Mucosa of rectum (tissue), 2 donors: Measurements from ENCODE around the gene ELL.
"Not testable (repeated sequence)": the region's sequence is repeated elsewhere in the genome, so short reads cannot be mapped to it uniquely, and the experiment has no call there.

Experiments used
- H3K27ac ChIP-seq, 2 donors: one replicate each; pipeline ENCODE4 v1.7.0; 2013; ENCODE audit warnings: inconsistent platforms in 2 of 2, low read depth in 2 of 2, low read length in 2 of 2
- H3K27me3 ChIP-seq, 2 donors: one replicate each; pipeline ENCODE4 v1.7.0; 2013; ENCODE audit warnings: low read length in 2 of 2; ENCODE audit not compliant: control insufficient read depth in 2 of 2, insufficient read depth in 2 of 2
- H3K36me3 ChIP-seq, 2 donors: one replicate each; pipeline ENCODE4 v1.7.0; 2013; ENCODE audit warnings: low read length in 2 of 2; ENCODE audit not compliant: control insufficient read depth in 2 of 2, insufficient read depth in 2 of 2
- H3K4me1 ChIP-seq, 2 donors: one replicate each; pipeline ENCODE4 v1.7.0; 2013; ENCODE audit warnings: low read length in 2 of 2, mild to moderate bottlenecking in 1 of 2; ENCODE audit not compliant: control insufficient read depth in 2 of 2, insufficient read depth in 2 of 2
- H3K4me3 ChIP-seq, 2 donors: one replicate each; pipeline ENCODE4 v1.7.0; 2013; ENCODE audit warnings: low read length in 2 of 2
- H3K9ac ChIP-seq, 2 donors: one replicate each; pipeline ENCODE4 v1.7.0; 2013; ENCODE audit warnings: low read length in 2 of 2, low read depth in 1 of 2, mild to moderate bottlenecking in 1 of 2
- H3K9me3 ChIP-seq, 2 donors: one replicate each; pipeline ENCODE4 v1.7.0; 2013; ENCODE audit warnings: low read length in 2 of 2; ENCODE audit not compliant: control insufficient read depth in 2 of 2
- donor health status: healthy.
- donor health status: Normal muscosa, but diverticular disease.

Gene ELL

DNA sequence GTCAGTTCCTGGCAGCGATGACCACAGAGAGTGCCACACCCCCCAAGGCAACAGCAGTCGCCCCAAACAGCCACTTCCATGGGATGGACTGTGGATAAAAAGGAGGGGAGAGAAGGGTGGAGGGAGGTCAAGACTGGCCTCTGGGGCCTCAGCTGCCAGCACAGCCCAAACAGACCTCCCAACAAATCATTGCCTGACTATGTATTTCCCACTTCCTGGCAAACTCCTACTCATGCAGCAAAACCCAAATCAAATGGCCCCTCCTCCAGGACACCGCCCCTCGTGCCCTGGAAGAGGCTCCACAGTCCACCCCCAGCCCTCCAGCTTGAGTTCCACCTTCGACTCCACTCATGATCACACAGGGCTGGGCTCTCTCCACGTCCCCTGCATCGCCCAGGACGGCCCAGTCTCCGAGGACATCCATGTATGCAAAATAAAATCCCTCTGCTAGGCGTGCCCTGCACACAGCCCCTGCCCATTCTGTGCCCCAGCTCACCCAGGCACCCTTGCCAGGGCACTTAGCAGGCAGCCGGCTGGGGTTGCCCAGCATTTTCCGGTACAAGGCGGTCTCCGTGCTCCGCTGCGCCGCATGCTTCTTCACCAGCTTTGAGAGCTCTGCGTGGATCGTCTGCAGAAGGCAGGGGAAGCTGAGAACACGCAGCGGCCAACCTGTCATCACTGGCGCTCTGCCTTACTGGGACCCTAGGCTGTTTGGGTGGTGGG lies 10.5 kb upstream of the ELL start:
- Histone ChIP-seq H3K27ac (no peak overlapping the region), H3K4me3 (no peak overlapping the region), H3K27me3 (no peaks in the 10 kb centered on the region), H3K4me1 (no peaks in the 10 kb centered on the region), H3K36me3 (peaks cover 18 to 23% of the 10 kb centered on the region in 2 donors), H3K9me3 (no peaks in the 10 kb centered on the region), H3K9ac (no peak overlapping the region)

DNA sequence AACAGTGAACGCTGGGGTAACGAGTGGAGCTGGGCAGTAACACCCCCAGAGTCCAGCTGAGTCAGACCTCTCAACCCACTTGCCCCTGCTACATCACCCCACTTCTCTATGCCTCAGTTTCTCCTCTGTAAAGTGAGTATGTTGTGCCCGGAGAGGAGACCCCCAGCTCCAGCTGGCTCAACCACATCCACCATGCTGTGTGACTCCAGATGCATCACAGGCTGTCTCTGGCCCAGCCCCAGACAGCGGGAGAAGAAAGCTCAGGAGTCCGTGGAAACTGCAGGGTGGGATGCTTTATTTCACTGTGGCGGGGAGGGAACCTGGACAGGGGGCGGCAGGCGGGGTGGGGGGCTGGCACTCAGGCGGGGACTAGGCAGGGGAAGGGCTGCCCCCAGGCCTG lies 9.6 kb upstream of the ELL start:
- H3K9ac ChIP-seq: no peak overlapping the region
- no peaks in the 10 kb centered on the region for H3K27me3 ChIP-seq
- H3K27ac ChIP-seq: no peak overlapping the region
- no peak overlapping the region for H3K4me3 ChIP-seq
- H3K4me1 ChIP-seq: no peaks in the 10 kb centered on the region
- H3K36me3 ChIP-seq: peaks cover 12 to 17% of the 10 kb centered on the region in 2 donors
- H3K9me3 ChIP-seq: no peaks in the 10 kb centered on the region

DNA sequence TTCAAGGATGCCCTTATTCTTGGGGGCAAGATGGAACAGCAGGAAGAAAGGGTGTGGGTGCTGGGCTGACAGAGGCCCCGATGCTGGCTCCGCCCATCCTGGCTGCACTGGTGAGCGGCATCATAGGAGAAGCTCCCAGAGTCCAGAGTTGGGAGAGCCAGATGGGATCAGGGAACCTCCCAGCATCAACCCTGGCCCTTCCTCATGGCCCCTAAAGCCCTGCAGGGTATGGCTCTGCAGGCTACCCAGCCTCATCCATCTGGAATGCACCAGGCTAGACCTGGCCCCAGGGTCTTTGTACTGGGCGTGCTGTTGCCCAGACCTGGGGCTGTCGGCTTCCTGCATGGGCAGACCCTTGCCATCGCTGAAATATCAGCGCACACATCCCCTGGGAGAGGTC lies 7.9 kb upstream of the ELL start:
- Histone ChIP-seq H3K9me3 (no peaks in the 10 kb centered on the region), H3K27me3 (no peaks in the 10 kb centered on the region), H3K9ac (no peak overlapping the region), H3K4me1 (no peaks in the 10 kb centered on the region), H3K4me3 (no peak overlapping the region), H3K27ac (no peak overlapping the region), H3K36me3 (peaks cover 12 to 15% of the 10 kb centered on the region in 2 donors)

DNA sequence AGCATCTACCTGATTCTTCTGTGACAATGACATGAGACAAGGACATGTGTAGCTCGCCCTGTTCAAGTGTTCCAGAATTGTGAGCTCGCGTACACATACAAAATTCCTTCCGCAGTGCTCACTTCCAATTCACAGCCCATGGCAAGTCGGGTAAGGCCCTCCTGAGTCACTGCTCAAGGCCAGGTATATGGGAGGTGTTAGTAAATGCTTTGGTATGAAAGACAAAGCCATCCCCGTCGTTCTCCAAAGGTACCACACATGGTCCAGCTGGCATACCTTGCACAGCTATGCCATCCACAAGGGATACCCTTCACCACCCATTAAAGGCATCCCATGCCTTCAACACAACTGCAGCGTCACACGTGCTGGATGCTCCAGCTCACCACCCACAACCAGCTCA lies 4.4 kb upstream of the ELL start:
- Histone ChIP-seq H3K9ac (no peak overlapping the region), H3K27me3 (no peaks in the 10 kb centered on the region), H3K27ac (no peak overlapping the region), H3K4me1 (peaks cover 0 to 3% of the 10 kb centered on the region in 2 donors), H3K4me3 (no peak overlapping the region), H3K9me3 (no peaks in the 10 kb centered on the region), H3K36me3 (no peaks in the 10 kb centered on the region)

DNA sequence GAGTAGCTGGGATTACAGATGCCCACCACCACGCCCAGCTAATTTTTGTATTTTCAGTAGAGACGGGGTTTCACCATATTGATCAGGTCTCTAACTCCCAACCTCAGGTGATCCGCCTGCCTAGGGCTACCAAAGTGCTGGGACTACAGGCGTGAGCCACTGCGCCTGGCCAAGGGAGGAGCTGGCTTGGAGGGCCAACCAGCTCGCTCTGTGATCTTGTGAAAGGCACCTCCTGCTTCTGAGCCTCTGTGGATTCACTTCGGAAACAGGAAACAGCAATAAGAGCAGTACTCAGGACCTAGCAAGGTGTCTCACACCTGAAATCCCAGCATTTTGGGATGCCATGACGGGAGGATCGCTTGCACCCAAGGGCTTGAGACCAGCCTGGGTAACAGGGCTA lies 2.0 kb upstream of the ELL start:
- Histone ChIP-seq H3K4me1 (peaks cover 8 to 11% of the 10 kb centered on the region in 2 donors), H3K9ac (no peak overlapping the region), H3K27ac (no peak overlapping the region), H3K27me3 (no peaks in the 10 kb centered on the region), H3K9me3 (no peaks in the 10 kb centered on the region), H3K36me3 (no peaks in the 10 kb centered on the region), H3K4me3 (no peak overlapping the region)

DNA sequence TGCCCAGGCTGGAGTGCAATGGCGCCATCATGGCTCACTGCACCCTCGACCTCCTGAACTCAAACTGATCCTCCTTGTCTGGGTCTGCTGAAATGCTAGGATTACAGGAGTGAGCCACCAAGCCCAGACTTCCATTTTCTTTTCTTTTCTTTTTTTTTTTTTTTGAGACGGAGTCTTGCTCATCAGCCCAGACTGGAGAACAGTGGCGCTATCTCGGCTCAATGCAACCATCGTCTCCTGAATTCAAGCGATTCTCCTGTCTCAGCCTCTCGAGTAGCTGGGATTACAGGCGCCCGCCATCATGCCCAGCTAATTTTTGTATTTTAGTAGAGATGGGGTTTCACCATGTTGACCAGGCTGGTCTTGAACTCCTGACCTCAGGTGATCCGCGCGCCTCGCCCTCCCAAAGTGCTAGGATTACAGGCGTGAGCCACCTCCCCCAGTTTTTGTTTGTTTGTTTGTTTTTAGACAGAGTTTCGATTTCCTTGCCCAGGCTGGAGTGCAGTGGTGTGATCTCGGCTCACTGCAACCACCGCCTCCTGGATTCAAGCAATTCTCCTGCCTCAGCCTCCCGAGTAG lies 1.1 kb upstream of the ELL start:
- peak overlapping the region in 1 of 2 donors; percentile 32 for H3K27ac ChIP-seq
- peak overlapping the region in 1 of 2 donors; percentile 56 for H3K4me3 ChIP-seq
- peaks cover 10 to 11% of the 10 kb centered on the region in 2 donors for H3K4me1 ChIP-seq
- H3K9ac ChIP-seq: peak overlapping the region in 1 of 2 donors; percentile 62
- H3K27me3 ChIP-seq, H3K36me3 ChIP-seq, H3K9me3 ChIP-seq: not testable (repeated sequence)

DNA sequence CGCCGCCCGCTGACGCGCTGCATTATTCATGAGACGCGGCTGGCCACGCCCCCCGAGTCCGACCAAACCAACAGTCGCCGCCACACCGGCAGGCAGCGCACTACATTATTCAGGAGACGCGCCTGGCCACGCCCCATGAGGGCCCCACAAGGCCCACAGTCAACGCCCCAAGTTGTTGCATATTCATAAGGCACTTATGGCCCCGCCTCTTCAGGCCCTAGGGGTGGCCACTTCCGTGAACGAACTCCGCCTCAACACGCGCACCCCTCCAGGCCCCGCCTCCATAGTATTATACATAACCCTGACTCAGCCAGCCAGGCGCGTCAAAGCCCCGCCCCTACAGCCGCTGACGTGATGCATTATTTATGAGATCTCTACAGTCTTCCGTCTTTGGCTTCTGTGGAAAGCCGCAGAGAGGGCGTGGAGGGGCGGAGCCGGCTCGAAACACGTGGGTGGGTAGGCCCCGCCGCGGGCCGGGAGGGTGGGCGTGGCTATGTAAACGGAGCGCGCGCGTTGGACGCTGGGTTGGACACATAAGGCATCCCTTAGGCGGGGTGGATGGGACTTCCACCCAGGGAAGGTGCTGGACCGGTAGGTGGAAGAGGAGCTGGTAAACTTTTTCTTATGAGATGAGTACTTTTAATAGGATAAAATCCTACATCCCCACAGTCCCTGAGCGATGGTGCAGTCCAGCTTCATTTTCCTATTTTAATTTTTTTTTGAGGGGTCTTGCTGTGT lies 423 bp upstream of the ELL start:
- Histone ChIP-seq H3K27me3 (no peaks in the 10 kb centered on the region), H3K27ac (peak overlapping the region; percentile 98), H3K4me3 (peak overlapping the region; percentile 81 to 99), H3K4me1 (peaks cover 10 to 11% of the 10 kb centered on the region in 2 donors), H3K36me3 (no peaks in the 10 kb centered on the region), H3K9me3 (no peaks in the 10 kb centered on the region), H3K9ac (peak overlapping the region in 1 of 2 donors; percentile 100)

DNA sequence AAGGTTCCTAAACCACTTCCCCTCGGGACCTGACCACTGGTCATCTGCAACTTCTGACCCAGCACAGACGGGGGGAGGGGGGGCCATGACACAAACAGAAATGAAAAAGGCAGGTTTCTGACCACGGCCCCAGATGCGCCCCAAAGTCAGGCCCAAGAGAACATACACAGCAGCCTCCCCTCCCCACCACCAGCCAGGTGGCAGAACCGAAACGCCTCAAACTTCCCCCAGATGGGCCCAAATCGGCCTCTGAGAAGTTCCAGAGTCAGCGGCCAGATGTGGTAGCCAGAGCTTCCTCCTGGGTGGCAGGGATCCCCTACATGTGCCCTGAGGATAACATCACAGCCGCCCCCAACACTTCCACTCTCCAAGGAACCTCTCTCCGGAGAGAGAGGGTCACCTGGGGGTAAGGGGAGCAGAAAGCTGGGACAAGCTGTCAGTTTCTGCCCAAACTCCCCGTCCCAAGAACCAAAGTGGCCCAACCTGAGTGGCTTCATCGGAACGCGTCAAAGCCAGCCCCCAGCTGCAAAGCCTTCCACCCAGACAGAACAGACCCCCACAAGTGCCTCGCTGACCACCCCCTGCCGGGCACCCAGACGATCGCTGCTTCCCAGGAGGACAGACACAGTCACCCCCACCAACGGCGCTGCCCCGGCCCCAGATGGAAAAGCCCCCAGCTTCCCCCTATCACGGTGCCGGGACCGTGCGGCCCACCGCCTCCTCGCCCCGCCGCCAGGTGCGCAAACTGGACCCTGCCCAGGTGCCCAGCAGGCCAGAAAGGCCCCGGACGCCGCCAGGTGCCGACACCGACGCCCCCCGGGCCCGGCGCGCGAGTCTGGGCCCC lies 800 bp downstream of the ELL start:
- H3K27me3 ChIP-seq: no peaks in the 10 kb centered on the region
- no peaks in the 10 kb centered on the region for H3K36me3 ChIP-seq
- H3K4me3 ChIP-seq: peak overlapping the region; percentile 81 to 99
- no peaks in the 10 kb centered on the region for H3K9me3 ChIP-seq
- peak overlapping the region; percentile 98 for H3K27ac ChIP-seq
- peak overlapping the region; percentile 89 to 100 for H3K9ac ChIP-seq
- H3K4me1 ChIP-seq: peaks cover 13 to 15% of the 10 kb centered on the region in 2 donors

DNA sequence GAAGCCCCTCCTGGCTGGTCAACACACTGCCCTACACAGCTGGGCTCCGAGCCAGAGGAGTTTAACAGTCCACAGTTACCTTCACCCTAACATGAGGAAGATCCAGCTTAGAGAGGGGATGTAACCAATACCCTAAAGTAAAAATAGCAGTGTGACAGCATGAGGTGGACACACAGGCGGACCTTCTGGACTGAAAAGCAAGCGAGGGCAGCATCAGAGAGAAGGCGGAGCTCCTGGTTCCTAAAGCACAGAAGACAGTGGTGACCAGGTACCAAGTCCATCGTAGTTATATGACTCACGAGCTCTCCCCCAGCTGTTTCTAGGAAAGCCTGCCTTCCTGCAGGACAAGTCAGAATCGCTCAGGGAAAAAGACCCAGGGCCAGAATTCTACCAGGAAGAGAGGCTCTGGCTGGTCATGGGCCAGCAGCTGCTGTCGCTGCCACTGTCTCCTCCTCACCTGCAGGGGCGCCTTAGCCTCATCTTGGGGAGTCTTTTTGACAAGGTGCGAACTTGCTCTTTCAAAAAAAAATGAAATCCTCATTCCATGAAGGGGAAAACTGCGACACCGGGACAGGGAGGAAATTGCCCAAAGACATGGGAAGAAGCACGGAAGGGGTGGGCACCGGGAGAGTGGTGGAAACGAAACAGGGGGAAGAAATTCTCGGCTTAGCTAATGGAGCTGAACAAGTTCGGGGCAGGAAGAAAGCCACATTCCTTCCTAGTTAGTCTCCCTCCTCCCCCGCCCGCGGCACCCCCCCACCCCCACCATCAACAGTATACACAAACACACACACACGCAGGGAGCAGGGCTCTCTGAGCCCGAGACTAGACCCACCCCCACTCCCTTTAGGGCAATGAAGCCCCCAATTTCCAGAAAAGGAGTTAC lies 1.7 kb downstream of the ELL start:
- Histone ChIP-seq H3K9me3 (no peaks in the 10 kb centered on the region), H3K36me3 (no peaks in the 10 kb centered on the region), H3K4me1 (peaks cover 16 to 22% of the 10 kb centered on the region in 2 donors), H3K27me3 (no peaks in the 10 kb centered on the region), H3K9ac (peak overlapping the region; percentile 89 to 100), H3K27ac (peak overlapping the region; percentile 98), H3K4me3 (peak overlapping the region; percentile 81 to 99)
